ENCODE data around the gene GUCY1A1. TPM values are rescaled to one million over a fixed set of nuclear protein-coding genes. Genes with fewer than 3 reads are reported as not detected.

The GUCY1A1 gene
- 80.2 TPM for total RNA-seq

GRCh38 chr4:155666344-155667221, at the start of gene GUCY1A1:
TSS of gene GUCY1A1 (plus strand) at chr4:155666848. CDS start at chr4:155696868, 30,020 bp downstream.

GRCh38 chr4:155758481-155759371, 92.1 kb downstream of the GUCY1A1 start, which contains the start of gene GUCY1B1:
TSS of gene GUCY1B1 (plus strand) at chr4:155759021. CDS start at chr4:155759141, 120 bp downstream.

Other genes starting within 250 kb of the GUCY1A1 start
- gene GUCY1B1, start 92.2 kb downstream of the GUCY1A1 start, total RNA-seq: 33.1 TPM
- gene ASIC5, start 199.4 kb downstream of the GUCY1A1 start, total RNA-seq: not detected
- 2.7 TPM for gene TDO2, start 236.8 kb downstream of the GUCY1A1 start, total RNA-seq